Measurements from ENCODE around the gene TM7SF2. TPM values are rescaled to one million over a fixed set of nuclear protein-coding genes. Genes with fewer than 3 reads are reported as not detected.
A peak's percentile ranks its signal among the peaks of the same experiment; 100 is the strongest.

Gene TM7SF2
- total RNA-seq, 2 donors from 2014 or later = 97.9 to 108 TPM

DNA sequence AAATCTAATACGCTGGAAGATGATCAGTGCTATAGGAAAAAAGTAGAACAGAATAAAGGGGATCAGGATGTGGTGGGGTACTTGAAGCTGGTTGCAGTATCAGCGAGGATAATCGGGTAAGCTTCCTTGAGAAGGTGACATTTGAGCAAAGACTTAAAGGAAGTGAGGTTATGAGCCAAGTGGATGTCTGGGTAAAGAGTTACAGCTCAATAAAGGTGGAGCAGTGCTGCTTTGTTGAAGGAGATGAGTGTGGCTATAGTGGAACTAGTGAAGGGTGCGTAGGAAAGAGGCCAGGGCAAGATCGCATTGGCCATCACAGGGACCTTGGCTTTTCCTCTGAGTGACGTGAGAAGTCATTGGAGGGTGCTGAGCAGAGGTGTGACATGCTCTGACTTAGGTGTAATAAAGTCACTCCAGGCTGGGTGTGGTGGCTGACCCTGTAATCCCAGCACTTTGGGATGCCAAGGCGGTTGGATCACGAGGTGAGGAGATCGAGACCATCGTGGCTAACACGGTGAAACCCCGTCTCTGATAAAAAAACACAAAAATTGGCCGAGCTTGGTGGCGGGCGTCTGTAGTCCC lies 24.9 kb downstream of the TM7SF2 start:
- peaks cover 24% of the 10 kb centered on the region for H3K4me1 Mint-ChIP-seq
- no peak overlapping the region for H3K27ac Mint-ChIP-seq
- no peak overlapping the region for H3K4me3 Mint-ChIP-seq
- H3K27me3 Mint-ChIP-seq (ENCODE audit: insufficient read depth) = peaks cover 11% of the 10 kb centered on the region
- H3K9me3 ChIP-seq (ENCODE audit: control insufficient read depth, low read length) = no peaks in the 10 kb centered on the region
- TF ChIP-seq, protein P1, sequence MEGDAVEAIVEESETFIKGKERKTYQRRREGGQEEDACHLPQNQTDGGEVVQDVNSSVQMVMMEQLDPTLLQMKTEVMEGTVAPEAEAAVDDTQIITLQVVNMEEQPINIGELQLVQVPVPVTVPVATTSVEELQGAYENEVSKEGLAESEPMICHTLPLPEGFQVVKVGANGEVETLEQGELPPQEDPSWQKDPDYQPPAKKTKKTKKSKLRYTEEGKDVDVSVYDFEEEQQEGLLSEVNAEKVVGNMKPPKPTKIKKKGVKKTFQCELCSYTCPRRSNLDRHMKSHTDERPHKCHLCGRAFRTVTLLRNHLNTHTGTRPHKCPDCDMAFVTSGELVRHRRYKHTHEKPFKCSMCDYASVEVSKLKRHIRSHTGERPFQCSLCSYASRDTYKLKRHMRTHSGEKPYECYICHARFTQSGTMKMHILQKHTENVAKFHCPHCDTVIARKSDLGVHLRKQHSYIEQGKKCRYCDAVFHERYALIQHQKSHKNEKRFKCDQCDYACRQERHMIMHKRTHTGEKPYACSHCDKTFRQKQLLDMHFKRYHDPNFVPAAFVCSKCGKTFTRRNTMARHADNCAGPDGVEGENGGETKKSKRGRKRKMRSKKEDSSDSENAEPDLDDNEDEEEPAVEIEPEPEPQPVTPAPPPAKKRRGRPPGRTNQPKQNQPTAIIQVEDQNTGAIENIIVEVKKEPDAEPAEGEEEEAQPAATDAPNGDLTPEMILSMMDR (conservative IDR thresholded peaks at IDR 0.05) = no peak
- H3K27me3 ChIP-seq (ENCODE audit: control insufficient read depth, insufficient read depth, low read length, poor library complexity, severe bottlenecking) = peaks cover 3% of the 10 kb centered on the region
- H3K36me3 Mint-ChIP-seq (ENCODE audit: low read depth) = peaks cover 12% of the 10 kb centered on the region
- H3K9ac ChIP-seq (ENCODE audit: extremely low read depth, low read length, poor library complexity, severe bottlenecking) = no peak overlapping the region
- no peak overlapping the region for H3K4me3 ChIP-seq (ENCODE audit: low read length)
- no peak for DNase-seq
- peaks cover 14% of the 10 kb centered on the region for H3K36me3 ChIP-seq (ENCODE audit: control insufficient read depth, insufficient read depth, low read length)
- H3K4me1 ChIP-seq (ENCODE audit: control insufficient read depth, insufficient read depth, low read length) = no peaks in the 10 kb centered on the region
- H3K9me3 Mint-ChIP-seq = no peaks in the 10 kb centered on the region
- H3K27ac ChIP-seq (ENCODE audit: low read depth, low read length) = no peak overlapping the region
- 81 to 94% methylated on average over 15 of the region's 15 CpGs for WGBS, 2 experiments (ENCODE audit: insufficient coverage in 1 of 2, insufficient read length in 1 of 2)

DNA sequence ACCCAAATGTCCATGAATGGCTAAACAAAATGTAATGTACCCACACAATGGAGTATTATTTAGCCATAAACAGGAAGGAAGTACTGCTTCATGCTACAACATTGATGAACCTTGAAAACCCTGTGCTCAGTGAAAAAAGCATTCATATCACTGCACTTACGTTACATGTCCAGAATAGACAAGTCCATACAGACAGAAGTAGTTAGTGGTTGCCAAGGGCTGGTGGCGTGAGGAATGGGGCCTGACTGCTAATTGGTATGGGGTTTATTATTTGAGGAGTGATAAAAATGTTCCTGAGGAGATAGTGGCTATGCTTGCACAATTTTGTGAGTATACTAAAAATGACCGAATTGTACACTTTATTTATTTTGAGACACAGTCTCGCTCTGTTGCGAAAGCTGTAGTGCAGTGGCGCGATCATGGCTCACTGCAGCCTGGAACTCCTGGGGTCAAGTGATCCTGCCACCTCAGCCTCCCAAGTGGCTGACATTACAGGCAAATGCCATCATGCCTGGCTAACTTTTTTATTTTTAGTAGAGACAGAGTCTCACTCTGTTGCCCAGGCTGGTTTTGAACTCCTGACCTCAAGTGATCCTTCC lies 30.3 kb downstream of the TM7SF2 start:
- Mint-ChIP-seq H3K9me3 (peaks cover 8% of the 10 kb centered on the region), H3K4me1 (peaks cover 5% of the 10 kb centered on the region), H3K27me3 (ENCODE audit: insufficient read depth) (peaks cover 33% of the 10 kb centered on the region), H3K4me3 (no peak overlapping the region), H3K36me3 (ENCODE audit: low read depth) (no peaks in the 10 kb centered on the region), H3K27ac (no peak overlapping the region)
- H3K4me3 ChIP-seq (ENCODE audit: low read length) = no peak overlapping the region
- H3K36me3 ChIP-seq (ENCODE audit: control insufficient read depth, insufficient read depth, low read length) = no peaks in the 10 kb centered on the region
- peaks cover 6% of the 10 kb centered on the region for H3K27me3 ChIP-seq (ENCODE audit: control insufficient read depth, insufficient read depth, low read length, poor library complexity, severe bottlenecking)
- DNase-seq = peak; percentile 9
- TF ChIP-seq, protein P1 (conservative IDR thresholded peaks at IDR 0.05) = no peak
- 94 to 95% methylated on average over 7 of the region's 7 CpGs for WGBS, 2 experiments (ENCODE audit: insufficient coverage in 1 of 2, insufficient read length in 1 of 2)
- H3K4me1 ChIP-seq (ENCODE audit: control insufficient read depth, insufficient read depth, low read length) = no peaks in the 10 kb centered on the region
- H3K9ac ChIP-seq (ENCODE audit: extremely low read depth, low read length, poor library complexity, severe bottlenecking) = no peak overlapping the region
- peaks cover 9% of the 10 kb centered on the region for H3K9me3 ChIP-seq (ENCODE audit: control insufficient read depth, low read length)
- H3K27ac ChIP-seq (ENCODE audit: low read depth, low read length) = no peak overlapping the region

DNA sequence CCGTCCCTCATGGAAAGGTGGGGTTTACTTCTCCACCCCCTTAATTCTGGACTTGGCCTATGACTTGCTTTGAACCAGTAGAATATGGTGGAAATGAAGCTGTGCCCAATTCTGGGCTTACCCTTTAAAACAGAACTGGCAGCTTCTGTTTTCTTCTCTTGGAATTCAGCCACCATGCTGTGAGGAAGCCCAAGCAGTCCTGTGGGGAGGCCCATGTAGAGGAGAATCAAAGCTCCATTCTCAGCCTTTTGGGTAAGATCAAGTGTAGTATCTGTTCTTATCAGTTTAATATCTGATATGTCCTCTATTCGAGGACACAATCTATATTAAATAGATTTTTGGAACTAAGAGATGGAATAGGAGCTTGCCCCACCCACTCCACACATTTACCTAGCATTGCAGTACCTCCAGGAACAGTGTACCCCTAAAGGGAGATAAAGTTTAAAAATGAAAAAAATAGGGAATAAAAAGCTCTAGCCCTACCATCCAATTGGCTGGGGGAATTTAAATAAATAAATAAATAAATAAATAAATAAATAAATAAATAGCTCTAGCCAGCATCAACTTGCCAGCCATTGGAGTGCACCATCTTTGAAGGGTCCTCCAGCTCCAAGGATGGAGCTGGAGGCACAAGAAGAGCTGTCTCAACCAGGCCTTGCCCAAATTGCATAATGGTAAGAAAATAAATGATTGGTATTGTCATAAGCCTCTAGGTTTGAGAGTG lies 35.8 kb downstream of the TM7SF2 start:
- H3K4me1 Mint-ChIP-seq = no peaks in the 10 kb centered on the region

More for the DNA sequence above, 35.8 kb downstream of the TM7SF2 start:
- Histone ChIP-seq H3K36me3 (ENCODE audit: control insufficient read depth, insufficient read depth, low read length) (no peaks in the 10 kb centered on the region), H3K27ac (ENCODE audit: low read depth, low read length) (no peak overlapping the region), H3K9me3 (ENCODE audit: control insufficient read depth, low read length) (peaks cover 15% of the 10 kb centered on the region), H3K27me3 (ENCODE audit: control insufficient read depth, insufficient read depth, low read length, poor library complexity, severe bottlenecking) (no peaks in the 10 kb centered on the region), H3K4me3 (ENCODE audit: low read length) (no peak overlapping the region), H3K9ac (ENCODE audit: extremely low read depth, low read length, poor library complexity, severe bottlenecking) (no peak overlapping the region), H3K4me1 (ENCODE audit: control insufficient read depth, insufficient read depth, low read length) (no peaks in the 10 kb centered on the region)
- Mint-ChIP-seq H3K4me3 (no peak overlapping the region), H3K9me3 (peaks cover 12% of the 10 kb centered on the region), H3K36me3 (ENCODE audit: low read depth) (no peaks in the 10 kb centered on the region), H3K27me3 (ENCODE audit: insufficient read depth) (peaks cover 32% of the 10 kb centered on the region), H3K27ac (no peak overlapping the region)
- 78 to 79% methylated on average over 1 of the region's 2 CpGs for WGBS, 2 experiments (ENCODE audit: insufficient coverage in 1 of 2, insufficient read length in 1 of 2)
- TF ChIP-seq, protein P1 (conservative IDR thresholded peaks at IDR 0.05) = no peak
- peak; percentile 16 for DNase-seq
